NCI-H2029 (cell line): ENCODE data around the gene CERS3.

ENCODE experiments used
- DNase-seq: peaks from one replicate; lab custom pipeline; 2025; lab: John Stamatoyannopoulos, UW

The CERS3 gene

DNA sequence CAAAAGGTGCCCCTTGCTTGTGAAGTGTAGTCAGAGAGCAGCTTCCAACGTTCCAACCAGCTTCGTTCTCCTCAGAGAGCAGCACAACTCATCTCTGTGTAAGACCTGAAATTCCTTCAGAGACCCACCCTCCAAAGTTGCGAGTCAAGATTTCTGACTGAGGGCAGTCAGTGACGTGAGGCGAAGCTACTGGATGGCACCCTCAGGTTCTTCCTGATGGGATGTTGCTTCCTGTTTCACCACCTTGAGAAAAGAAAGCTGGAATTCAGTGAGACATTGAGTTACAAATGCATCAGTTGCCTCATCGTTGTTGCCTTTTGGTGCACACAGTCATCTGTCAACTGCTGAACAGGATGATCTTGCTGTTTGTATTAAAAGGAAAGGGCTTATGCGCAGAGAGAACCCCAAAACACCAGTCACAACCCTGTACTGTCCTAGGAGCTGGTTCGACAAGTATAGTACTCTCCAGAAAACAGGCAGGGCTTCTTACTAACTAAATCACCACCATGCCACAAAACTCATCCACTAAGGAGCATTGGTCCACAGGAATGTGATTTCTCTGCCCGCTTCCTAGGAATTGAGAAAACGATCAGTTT, at the start of gene CERS3:
TSS of gene CERS3 (minus strand) at position 118 of the 596 bp plus-strand sequence. CDS start 27,101 bp downstream, outside the sequence.
- DNase-seq, result no peak

GRCh38 chr15:100573526-100573925, 44.8 kb upstream of the CERS3 start:
- DNase-seq, result no peak

GRCh38 chr15:100572362-100572983, 43.7 kb upstream of the CERS3 start:
- no peak for DNase-seq

DNA sequence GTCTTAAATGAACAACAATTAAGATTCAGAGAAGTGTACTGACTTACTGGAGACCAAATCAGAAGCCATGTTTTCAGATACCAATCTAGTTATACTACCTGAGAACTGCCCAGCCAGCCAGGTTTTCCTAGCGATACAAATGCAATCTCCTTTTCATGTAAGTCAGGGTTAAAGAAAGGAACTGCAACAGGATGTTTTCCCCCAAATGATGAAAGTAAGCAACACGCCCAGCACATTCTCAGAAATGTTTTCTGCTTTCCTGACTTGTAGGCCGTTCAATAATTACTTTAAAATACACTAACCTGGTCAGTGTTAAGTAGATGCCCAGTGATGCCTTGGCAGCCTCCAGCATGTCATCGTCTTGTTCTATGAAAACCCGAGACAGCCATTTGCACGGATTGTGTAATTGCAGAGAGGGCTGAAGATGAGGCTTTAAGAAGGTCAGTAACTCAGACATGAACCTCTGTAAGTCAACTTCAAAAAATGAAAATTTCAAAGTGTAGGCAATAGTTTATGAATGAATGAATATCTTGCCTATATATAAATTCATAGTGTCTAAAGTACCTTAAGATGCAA, 42.9 kb upstream of the CERS3 start:
- DNase-seq, result no peak

DNA sequence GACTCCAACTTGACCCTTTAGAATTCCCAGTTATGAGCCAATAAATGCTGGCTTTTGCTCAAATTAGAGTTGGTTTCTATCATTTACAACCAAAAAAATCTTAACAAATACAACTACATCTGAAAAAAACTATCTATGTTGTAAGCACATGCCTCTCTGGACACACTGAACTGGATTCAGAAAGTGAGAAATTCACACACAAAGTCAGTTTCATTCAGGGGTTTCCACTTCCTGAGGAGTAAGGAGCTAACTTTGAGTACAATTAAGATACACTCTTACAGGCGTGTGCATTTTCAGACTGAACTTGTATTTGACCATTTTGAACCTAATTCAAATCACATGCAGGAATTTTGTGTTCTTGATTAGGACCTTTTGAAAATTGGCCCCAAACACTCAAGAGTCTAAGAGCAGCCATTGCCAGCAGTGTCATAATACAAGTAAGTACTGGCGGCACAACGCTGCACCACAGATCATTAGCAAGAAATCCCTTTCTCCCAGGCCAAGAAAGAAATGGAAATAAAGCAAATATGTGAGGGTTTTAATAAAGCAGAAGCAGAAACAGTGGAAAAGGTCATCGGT, 42.1 kb upstream of the CERS3 start:
- DNase-seq, result no peak

DNA sequence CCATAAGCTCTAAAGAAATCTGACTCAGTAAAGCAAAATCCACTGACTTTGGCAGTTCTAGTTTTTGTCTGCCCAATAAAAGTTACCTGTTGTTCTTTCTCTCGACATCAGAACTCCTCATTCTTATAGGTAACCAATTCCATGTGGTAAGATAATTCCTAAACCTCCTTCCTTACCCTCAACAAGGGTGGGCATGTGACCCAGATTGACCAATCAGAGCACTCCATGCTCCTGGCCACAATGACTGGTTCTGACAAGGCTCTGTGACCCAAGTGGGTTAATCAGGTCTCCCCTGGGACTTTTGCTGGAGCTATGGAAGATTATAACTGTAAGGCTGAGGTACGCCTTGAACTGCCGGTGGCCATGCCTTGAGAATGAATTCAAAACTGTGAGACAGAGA, 41.5 kb upstream of the CERS3 start:
- DNase-seq, result no peak

- DNase-seq, result no peak
Measured at GRCh38 chr15:100569391-100569790, 40.6 kb upstream of the CERS3 start.

- no peak for DNase-seq
Measured at GRCh38 chr15:100566850-100567628, 38.3 kb upstream of the CERS3 start.

- no peak for DNase-seq
Measured at GRCh38 chr15:100565591-100565990, 36.8 kb upstream of the CERS3 start.

DNA sequence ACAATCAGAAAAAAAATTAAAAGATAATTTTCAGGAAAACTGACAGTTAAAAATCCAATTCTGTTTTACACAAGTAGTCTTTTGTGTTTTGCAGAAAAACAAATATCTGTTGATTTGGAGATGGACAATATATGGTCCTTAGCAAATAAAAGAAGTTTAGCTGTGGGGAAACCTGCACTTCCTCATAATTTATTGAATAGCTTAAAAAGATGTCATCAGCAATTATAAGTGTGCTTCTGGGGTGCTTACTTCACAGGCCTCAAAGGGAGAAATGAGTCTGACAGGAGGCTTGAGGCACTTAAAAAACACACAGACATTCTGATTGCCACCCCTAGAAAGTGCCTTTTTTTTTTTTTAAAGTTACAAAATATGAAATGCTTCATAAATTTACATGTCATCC, 31.6 kb upstream of the CERS3 start:
- DNase-seq, result no peak

GRCh38 chr15:100559330-100559729, 30.6 kb upstream of the CERS3 start:
- no peak for DNase-seq

DNA sequence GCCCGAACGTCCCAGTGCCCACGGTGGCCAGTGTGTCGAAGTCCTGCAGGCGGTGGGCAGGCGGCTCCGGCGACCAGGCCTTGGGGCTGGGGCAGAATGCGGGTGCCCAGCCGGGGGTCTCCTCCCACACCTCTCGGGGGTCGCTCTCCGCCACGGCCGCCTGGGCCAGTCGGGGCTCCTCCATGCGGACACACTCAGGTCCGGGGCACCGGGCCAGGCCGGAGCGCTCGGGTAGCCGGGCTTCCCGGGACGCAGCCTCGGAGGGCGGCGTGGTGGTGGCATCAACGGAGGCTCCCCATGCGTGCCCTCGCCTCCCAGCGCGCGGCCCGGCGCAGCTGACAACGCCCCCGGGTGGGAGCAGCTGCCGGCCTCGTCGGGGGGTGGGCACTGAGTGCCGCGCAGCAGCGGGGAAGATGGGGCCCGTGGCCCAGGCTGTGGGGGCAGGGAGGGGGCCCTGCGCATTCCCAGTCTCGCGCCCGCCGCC, 30.1 kb upstream of the CERS3 start:
- no peak for DNase-seq

GRCh38 chr15:100553468-100553867, 24.7 kb upstream of the CERS3 start:
- no peak for DNase-seq

DNA sequence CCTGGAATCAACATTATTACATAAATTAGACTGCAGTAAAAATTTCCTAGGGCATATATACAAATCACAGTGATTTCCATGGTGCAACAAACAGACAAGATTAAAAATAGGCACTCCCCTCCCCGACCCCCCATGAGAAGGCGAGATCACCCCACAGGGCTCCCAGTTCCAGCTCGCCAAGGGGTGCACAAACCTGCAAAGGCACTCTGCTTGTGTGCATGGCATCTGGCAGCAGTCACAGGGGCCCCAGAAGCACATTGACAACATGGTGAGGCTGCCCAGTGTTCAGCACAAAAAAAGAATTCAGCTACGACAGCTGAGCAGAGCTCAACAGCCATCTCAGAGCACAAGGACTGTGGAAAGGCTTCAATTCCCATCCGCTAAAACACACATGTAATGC, 19.2 kb upstream of the CERS3 start:
- DNase-seq, result no peak

DNA sequence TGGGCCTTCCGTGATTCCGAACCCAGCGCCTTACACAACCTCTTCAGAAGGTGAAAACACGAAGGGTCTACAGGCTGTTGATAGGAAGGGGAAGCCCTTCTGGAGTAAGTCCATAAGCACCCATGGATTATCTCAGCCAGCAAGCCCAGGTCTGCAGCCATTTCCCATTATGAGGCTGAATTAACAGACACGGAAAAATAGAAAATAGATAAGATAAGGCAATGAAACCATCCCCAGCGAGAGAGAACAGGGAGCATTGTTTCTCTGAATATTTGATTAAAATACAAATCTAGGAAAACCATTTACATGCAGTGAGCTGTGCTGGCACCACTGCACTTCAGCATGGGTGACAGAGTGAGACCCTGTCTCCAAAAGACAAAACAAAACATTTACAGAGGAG, 16.2 kb upstream of the CERS3 start:
- no peak for DNase-seq

- no peak for DNase-seq
Measured at GRCh38 chr15:100544338-100544841, 15.6 kb upstream of the CERS3 start.

GRCh38 chr15:100542290-100542689, 13.5 kb upstream of the CERS3 start:
- no peak for DNase-seq

- DNase-seq, result no peak
Measured at GRCh38 chr15:100537331-100537730, 8.6 kb upstream of the CERS3 start.

DNA sequence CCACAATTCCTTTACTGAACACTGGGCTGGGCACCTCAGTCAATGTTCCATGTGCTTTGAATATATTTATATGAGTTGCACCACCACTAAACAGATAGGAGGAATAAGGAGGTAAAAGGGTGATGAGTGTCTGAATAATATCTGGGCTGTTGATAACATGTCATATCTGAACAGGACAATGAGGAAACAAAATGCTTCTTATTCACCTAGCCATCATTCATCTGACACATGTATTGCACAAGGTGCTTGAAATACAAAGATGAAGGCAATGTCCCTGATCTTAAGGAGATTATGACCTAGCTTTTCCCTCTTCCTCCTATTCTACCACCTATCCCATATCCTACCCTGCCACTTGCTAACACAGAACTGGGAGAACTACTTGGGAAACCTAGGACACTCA, 8.0 kb upstream of the CERS3 start:
- no peak for DNase-seq

DNA sequence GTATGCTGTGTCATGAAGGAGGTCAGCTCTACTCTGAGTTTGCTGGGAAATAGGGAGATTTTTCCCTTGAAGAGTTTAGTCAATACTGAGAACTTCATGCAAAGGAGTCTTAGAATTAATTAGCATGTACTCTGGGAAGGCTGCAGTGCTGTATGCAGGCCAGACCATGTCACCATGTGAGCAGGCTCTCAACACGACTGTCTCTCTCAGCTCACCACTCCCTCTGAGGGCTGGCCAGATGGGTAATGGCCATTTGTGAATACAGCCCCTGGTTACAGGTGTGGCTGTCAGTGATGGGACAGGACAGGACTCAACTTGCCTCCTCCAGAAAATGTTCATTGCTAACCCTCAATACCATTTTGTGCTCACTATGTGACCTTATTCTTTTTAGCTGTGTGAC, 5.1 kb upstream of the CERS3 start:
- no peak for DNase-seq

- DNase-seq, result no peak
Measured at GRCh38 chr15:100531823-100532327, 3.1 kb upstream of the CERS3 start.

DNA sequence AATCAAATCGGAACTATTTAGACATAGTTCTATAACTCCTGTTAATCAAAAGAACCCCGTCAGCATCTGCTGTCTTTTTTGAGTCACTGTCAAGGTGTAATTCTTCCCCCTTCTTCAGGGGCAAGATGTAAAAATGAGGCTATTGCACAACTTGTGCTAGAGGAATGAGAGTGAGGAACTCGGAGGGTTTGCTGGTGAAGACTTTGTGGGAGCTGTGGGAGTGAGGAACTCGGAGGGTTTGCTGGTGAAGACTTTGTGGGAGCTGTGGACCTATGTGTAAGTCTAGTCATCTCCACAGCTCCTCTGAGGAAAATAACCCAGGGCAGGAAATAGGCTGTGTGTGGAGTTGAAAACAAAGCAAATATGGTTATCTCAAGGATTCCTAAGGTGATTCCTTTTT, 2.5 kb upstream of the CERS3 start:
- no peak for DNase-seq
